Measurements from ENCODE around the gene TMEM132D. TPM values are rescaled to one million over a fixed set of nuclear protein-coding genes. Genes with fewer than 3 reads are reported as not detected.

TMEM132D gene
- total and polyA plus RNA-seq, 4 donors, result 0.06 to 0.20 (median 0.13) TPM

- no peak overlapping the region for H3K4me3 ChIP-seq
- H3K27me3 ChIP-seq (ENCODE audit: control insufficient read depth in 3 of 3, insufficient read depth in 3 of 3, low read length in 2 of 3), result no peaks in the 10 kb centered on the region
- TF ChIP-seq CTCF (IDR thresholded peaks at IDR 0.05; ENCODE audit: control extremely low read depth, extremely low read depth), result no peak
- H3K9me3 ChIP-seq (ENCODE audit: control insufficient read depth in 4 of 4, insufficient read depth in 3 of 4, low read length in 3 of 4), result peaks cover 0 to 4% (median 0%) of the 10 kb centered on the region in 4 donors
- no peaks in the 10 kb centered on the region for H3K4me1 ChIP-seq (ENCODE audit: control insufficient read depth in 5 of 5, insufficient read depth in 5 of 5, low read length in 5 of 5)
- DNase-seq (no peak), ATAC-seq (ENCODE audit: insufficient read depth, low FRiP score) (no peak)
- no peak overlapping the region for H3K27ac ChIP-seq (ENCODE audit: low read depth in 1 of 2, low read length in 1 of 2)
- 89 to 90% methylated on average over 10 of the region's 10 CpGs for WGBS, 2 donors
- H3K36me3 ChIP-seq (ENCODE audit: control insufficient read depth in 4 of 4, insufficient read depth in 4 of 4, low read length in 4 of 4), result no peaks in the 10 kb centered on the region
- no peak overlapping the region for H3K9ac ChIP-seq (ENCODE audit: insufficient read depth in 1 of 2, low read length in 2 of 2)
Observed at GRCh38 chr12:129481921-129482320, 421.9 kb downstream of the TMEM132D start.

DNA sequence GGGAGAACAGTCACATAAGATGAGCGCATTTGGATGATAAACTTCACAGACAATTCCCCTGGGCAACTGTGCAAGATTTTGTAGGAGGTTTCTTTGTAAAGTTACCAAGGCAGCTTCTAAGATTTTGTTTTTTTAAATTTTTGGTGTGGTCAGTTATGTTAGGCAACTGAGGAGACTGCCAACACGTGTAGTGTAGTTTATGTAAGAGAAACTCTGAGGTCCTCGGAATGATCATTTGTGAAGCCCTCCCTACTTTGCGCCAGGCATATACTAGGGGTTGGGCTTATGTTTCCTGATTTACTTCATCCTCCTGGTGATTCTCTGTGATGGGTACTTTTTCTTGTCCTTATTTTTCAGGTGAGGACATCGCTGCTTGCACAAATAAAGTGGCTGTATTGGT lies 433.6 kb downstream of the TMEM132D start:
- H3K4me3 ChIP-seq, result no peak overlapping the region
- H3K36me3 ChIP-seq (ENCODE audit: control insufficient read depth in 4 of 4, insufficient read depth in 4 of 4, low read length in 4 of 4), result no peaks in the 10 kb centered on the region
- no peaks in the 10 kb centered on the region for H3K27me3 ChIP-seq (ENCODE audit: control insufficient read depth in 3 of 3, insufficient read depth in 3 of 3, low read length in 2 of 3)
- ATAC-seq (ENCODE audit: insufficient read depth, low FRiP score) (no peak), DNase-seq (no peak)
- H3K9ac ChIP-seq (ENCODE audit: insufficient read depth in 1 of 2, low read length in 2 of 2), result no peak overlapping the region
- TF ChIP-seq CTCF (IDR thresholded peaks at IDR 0.05; ENCODE audit: control extremely low read depth, extremely low read depth), result no peak
- H3K9me3 ChIP-seq (ENCODE audit: control insufficient read depth in 4 of 4, insufficient read depth in 3 of 4, low read length in 3 of 4), result no peaks in the 10 kb centered on the region
- H3K4me1 ChIP-seq (ENCODE audit: control insufficient read depth in 5 of 5, insufficient read depth in 5 of 5, low read length in 5 of 5), result no peaks in the 10 kb centered on the region
- WGBS, 2 donors, result 82 to 83% methylated on average over 5 of the region's 5 CpGs
- no peak overlapping the region for H3K27ac ChIP-seq (ENCODE audit: low read depth in 1 of 2, low read length in 1 of 2)

- TF ChIP-seq CTCF (IDR thresholded peaks at IDR 0.05; ENCODE audit: control extremely low read depth, extremely low read depth), result no peak
- ATAC-seq (ENCODE audit: insufficient read depth, low FRiP score), result no peak
- no peak overlapping the region for H3K9ac ChIP-seq (ENCODE audit: insufficient read depth in 1 of 2, low read length in 2 of 2)
- no peaks in the 10 kb centered on the region for H3K36me3 ChIP-seq (ENCODE audit: control insufficient read depth in 4 of 4, insufficient read depth in 4 of 4, low read length in 4 of 4)
- 75 to 82% methylated on average over 6 of the region's 6 CpGs for WGBS, 2 donors
- no peaks in the 10 kb centered on the region for H3K9me3 ChIP-seq (ENCODE audit: control insufficient read depth in 4 of 4, insufficient read depth in 3 of 4, low read length in 3 of 4)
- no peak overlapping the region for H3K4me3 ChIP-seq
- no peaks in the 10 kb centered on the region for H3K4me1 ChIP-seq (ENCODE audit: control insufficient read depth in 5 of 5, insufficient read depth in 5 of 5, low read length in 5 of 5)
- no peak for DNase-seq
- H3K27ac ChIP-seq (ENCODE audit: low read depth in 1 of 2, low read length in 1 of 2), result no peak overlapping the region
- H3K27me3 ChIP-seq (ENCODE audit: control insufficient read depth in 3 of 3, insufficient read depth in 3 of 3, low read length in 2 of 3), result no peaks in the 10 kb centered on the region
Observed at GRCh38 chr12:129467726-129468125, 436.1 kb downstream of the TMEM132D start.

DNA sequence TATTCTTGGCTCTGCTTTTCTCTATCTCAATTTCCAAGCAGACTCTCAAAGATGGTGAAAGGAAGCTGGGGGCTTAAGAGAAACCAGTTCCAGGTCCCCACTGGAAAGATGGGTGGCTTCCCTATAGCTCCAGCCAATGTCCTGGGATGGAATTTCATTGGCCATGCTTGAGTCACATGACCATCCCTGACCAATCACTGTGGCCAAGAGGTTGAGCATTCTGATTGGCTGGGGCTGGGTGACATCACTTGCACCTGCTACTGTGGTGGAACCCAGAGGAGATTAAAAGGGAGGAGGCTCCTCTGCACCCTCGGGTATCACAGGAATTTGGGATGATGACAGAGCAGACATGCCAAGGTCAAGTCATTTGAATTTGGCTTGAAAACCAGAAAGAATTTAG lies 436.5 kb downstream of the TMEM132D start:
- H3K4me3 ChIP-seq, result no peak overlapping the region
- no peaks in the 10 kb centered on the region for H3K27me3 ChIP-seq (ENCODE audit: control insufficient read depth in 3 of 3, insufficient read depth in 3 of 3, low read length in 2 of 3)
- no peaks in the 10 kb centered on the region for H3K36me3 ChIP-seq (ENCODE audit: control insufficient read depth in 4 of 4, insufficient read depth in 4 of 4, low read length in 4 of 4)
- no peaks in the 10 kb centered on the region for H3K4me1 ChIP-seq (ENCODE audit: control insufficient read depth in 5 of 5, insufficient read depth in 5 of 5, low read length in 5 of 5)
- no peak for ATAC-seq (ENCODE audit: insufficient read depth, low FRiP score)
- H3K9ac ChIP-seq (ENCODE audit: insufficient read depth in 1 of 2, low read length in 2 of 2), result no peak overlapping the region
- no peak for TF ChIP-seq CTCF (IDR thresholded peaks at IDR 0.05; ENCODE audit: control extremely low read depth, extremely low read depth)
- WGBS, 2 donors, result 63 to 69% methylated on average over 1 of the region's 1 CpG
- DNase-seq, result no peak
- no peak overlapping the region for H3K27ac ChIP-seq (ENCODE audit: low read depth in 1 of 2, low read length in 1 of 2)
- H3K9me3 ChIP-seq (ENCODE audit: control insufficient read depth in 4 of 4, insufficient read depth in 3 of 4, low read length in 3 of 4), result no peaks in the 10 kb centered on the region
